ENCODE results near the gene STK32B.

The STK32B gene

GRCh38 chr4:5078009-5078408 lies 26.7 kb downstream of the STK32B start:
- DNase-seq, result no peak

- no peak for DNase-seq
Observed at GRCh38 chr4:5079581-5079980, 28.3 kb downstream of the STK32B start.

GRCh38 chr4:5081441-5081999 lies 30.2 kb downstream of the STK32B start:
- no peak for DNase-seq

GRCh38 chr4:5082376-5082775 lies 31.1 kb downstream of the STK32B start:
- DNase-seq, result no peak

GRCh38 chr4:5084911-5085475 lies 33.7 kb downstream of the STK32B start:
- no peak for DNase-seq

GRCh38 chr4:5086535-5086934 lies 35.3 kb downstream of the STK32B start:
- no peak for DNase-seq

- DNase-seq, result no peak
Observed at GRCh38 chr4:5096261-5096660, 45.0 kb downstream of the STK32B start.

- no peak for DNase-seq
Observed at GRCh38 chr4:5098176-5098575, 46.9 kb downstream of the STK32B start.

GRCh38 chr4:5100336-5100735 lies 49.1 kb downstream of the STK32B start:
- no peak for DNase-seq

- DNase-seq, result no peak
Observed at GRCh38 chr4:5100986-5101385, 49.7 kb downstream of the STK32B start.

- DNase-seq, result no peak
Observed at GRCh38 chr4:5101571-5101970, 50.3 kb downstream of the STK32B start.

GRCh38 chr4:5110901-5111300 lies 59.6 kb downstream of the STK32B start:
- DNase-seq, result no peak

GRCh38 chr4:5112333-5113095 lies 61.2 kb downstream of the STK32B start:
- DNase-seq, result no peak

- DNase-seq, result no peak
Observed at GRCh38 chr4:5114950-5115349, 63.7 kb downstream of the STK32B start.

GRCh38 chr4:5118091-5118786 lies 67.0 kb downstream of the STK32B start:
- no peak for DNase-seq

GRCh38 chr4:5118994-5119835 lies 67.9 kb downstream of the STK32B start:
- no peak for DNase-seq

- DNase-seq, result no peak
Observed at GRCh38 chr4:5120067-5120466, 68.8 kb downstream of the STK32B start.

- no peak for DNase-seq
Observed at GRCh38 chr4:5120468-5120867, 69.2 kb downstream of the STK32B start.

- DNase-seq, result no peak
Observed at GRCh38 chr4:5122114-5122513, 70.8 kb downstream of the STK32B start.

GRCh38 chr4:5124876-5125275 lies 73.6 kb downstream of the STK32B start:
- DNase-seq, result no peak

GRCh38 chr4:5125321-5125720 lies 74.0 kb downstream of the STK32B start:
- DNase-seq, result no peak

- DNase-seq, result no peak
Observed at GRCh38 chr4:5126231-5126630, 75.0 kb downstream of the STK32B start.

- no peak for DNase-seq
Observed at GRCh38 chr4:5126857-5127256, 75.6 kb downstream of the STK32B start.

Measured in stimulated activated naive CD4-positive, alpha-beta T cell treated with Interleukin-2 at 50 U/mL for 16 hours (primary cell).